ENCODE results near the gene TGFB1I1. TPM values are rescaled to one million over a fixed set of nuclear protein-coding genes. Genes with fewer than 3 reads are reported as not detected.

TGFB1I1 gene
- total RNA-seq, 1 donor from 2014 or later = 25.6 TPM

DNA sequence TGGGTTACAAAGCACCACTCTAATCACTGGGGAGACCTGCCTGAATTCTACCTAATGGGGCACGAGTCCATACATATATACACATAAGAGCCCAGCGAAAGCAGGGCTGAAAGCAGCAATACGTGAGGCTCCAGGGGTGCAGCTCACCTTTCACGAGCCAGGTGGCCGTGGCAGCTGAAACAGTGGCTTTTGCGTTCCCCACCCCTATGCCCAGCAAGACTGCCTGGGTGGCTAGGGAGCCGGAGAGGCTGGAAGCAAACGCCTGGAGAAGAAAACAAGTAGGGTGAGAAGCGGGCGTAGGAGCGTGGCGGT lies 35.6 kb downstream of the TGFB1I1 start:
- H3K4me3 Mint-ChIP-seq = peak overlapping the region; percentile 90

DNA sequence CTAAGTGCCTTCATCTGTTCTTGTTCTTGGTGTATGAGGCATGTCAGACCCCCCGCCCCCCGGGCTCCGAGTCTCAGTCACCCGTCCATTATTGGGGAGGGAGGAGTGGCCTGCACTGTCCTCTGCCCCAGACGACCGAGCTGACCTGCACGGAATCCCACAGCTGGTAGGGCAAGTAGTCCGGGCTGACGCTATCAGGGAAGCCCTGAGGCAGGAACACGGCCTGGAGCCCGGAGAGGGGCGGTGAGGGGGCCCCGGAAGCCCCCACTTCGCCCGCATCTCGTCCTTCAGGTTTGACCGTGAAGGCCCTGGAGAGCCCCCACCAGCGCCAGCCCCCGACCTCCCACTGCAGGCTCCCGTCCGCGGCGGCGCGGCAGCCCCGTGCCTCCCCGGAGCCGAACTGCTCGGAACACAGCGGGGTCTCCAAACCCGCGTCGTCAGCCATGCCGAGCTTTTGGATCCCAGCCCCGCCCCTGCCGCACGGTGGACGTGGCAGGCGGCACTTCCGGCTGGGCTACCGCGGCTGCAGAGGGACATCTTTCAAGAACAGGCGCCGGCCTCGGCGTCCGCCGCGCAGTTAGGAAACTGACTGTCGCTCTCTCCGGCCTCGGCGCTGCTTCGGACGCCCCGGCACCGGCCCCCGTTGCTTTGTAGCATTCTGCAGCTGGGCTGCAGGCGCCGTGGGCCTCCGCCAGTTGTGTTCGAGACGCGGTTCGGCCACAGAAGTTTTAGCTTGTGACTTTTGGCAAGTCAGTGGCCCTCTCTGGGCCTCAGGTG lies 36.2 kb downstream of the TGFB1I1 start, which contains the start of gene RUSF1:
Gene RUSF1, minus strand, starts transcription at position 463 of the 777 bp plus-strand sequence. Its CDS starts 18 bp downstream, at position 445.
- Mint-ChIP-seq H3K27ac (peak within 1 kb of the TSS; percentile 93), H3K4me3 (peak within 1 kb of the TSS; percentile 90), H3K36me3 (peaks cover 8% of the 10 kb centered on the region), H3K4me1 (ENCODE audit: unreplicated experiment) (peaks cover 16% of the 10 kb centered on the region), H3K27me3 (peaks cover 2% of the 10 kb centered on the region), H3K9me3 (peaks cover 6% of the 10 kb centered on the region)
- peak; percentile 91 for DNase-seq (ENCODE audit: extremely low spot score, unreplicated experiment)
- TF ChIP-seq, protein P1, sequence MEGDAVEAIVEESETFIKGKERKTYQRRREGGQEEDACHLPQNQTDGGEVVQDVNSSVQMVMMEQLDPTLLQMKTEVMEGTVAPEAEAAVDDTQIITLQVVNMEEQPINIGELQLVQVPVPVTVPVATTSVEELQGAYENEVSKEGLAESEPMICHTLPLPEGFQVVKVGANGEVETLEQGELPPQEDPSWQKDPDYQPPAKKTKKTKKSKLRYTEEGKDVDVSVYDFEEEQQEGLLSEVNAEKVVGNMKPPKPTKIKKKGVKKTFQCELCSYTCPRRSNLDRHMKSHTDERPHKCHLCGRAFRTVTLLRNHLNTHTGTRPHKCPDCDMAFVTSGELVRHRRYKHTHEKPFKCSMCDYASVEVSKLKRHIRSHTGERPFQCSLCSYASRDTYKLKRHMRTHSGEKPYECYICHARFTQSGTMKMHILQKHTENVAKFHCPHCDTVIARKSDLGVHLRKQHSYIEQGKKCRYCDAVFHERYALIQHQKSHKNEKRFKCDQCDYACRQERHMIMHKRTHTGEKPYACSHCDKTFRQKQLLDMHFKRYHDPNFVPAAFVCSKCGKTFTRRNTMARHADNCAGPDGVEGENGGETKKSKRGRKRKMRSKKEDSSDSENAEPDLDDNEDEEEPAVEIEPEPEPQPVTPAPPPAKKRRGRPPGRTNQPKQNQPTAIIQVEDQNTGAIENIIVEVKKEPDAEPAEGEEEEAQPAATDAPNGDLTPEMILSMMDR (conservative IDR thresholded peaks at IDR 0.05) = no peak

More for the DNA sequence above, 35.6 kb downstream of the TGFB1I1 start:
- TF ChIP-seq, protein P1 (conservative IDR thresholded peaks at IDR 0.05) = no peak
- no peak for DNase-seq (ENCODE audit: extremely low spot score, unreplicated experiment)
- Mint-ChIP-seq H3K36me3 (peaks cover 8% of the 10 kb centered on the region), H3K27ac (peak overlapping the region; percentile 93), H3K9me3 (peaks cover 3% of the 10 kb centered on the region), H3K4me1 (ENCODE audit: unreplicated experiment) (peaks cover 16% of the 10 kb centered on the region), H3K27me3 (no peaks in the 10 kb centered on the region)

DNA sequence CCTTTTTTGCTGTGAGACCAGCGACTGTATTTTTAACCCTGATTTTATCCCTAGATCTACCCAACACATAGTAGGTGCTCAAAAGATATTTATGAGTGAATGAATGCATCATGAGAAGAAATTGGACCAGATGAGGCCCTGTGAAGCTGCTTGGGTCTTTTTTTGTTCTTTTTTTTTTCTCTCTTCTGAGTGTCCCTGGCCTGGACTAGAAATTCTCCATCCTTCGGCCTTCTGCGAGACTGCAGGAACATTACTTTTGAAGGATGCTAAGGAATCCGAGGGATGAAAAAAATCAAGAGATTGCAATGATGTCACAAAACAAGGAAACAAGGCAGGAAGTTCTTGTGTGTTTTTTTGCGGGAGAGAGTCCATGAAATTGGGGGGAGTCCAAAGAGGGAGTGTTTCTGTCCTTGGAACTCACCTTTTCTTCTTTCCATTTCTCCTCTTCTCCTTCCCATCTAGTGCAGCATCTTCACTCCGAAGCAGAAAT lies 36.8 kb downstream of the TGFB1I1 start:
- H3K4me1 Mint-ChIP-seq (ENCODE audit: unreplicated experiment) = peaks cover 16% of the 10 kb centered on the region
- H3K27ac Mint-ChIP-seq = peak overlapping the region; percentile 93
- DNase-seq (ENCODE audit: extremely low spot score, unreplicated experiment) = no peak
- peaks cover 2% of the 10 kb centered on the region for H3K27me3 Mint-ChIP-seq
- H3K36me3 Mint-ChIP-seq = peaks cover 8% of the 10 kb centered on the region
- H3K4me3 Mint-ChIP-seq = peak overlapping the region; percentile 90
- TF ChIP-seq, protein P1 (conservative IDR thresholded peaks at IDR 0.05) = no peak
- peaks cover 6% of the 10 kb centered on the region for H3K9me3 Mint-ChIP-seq

DNA sequence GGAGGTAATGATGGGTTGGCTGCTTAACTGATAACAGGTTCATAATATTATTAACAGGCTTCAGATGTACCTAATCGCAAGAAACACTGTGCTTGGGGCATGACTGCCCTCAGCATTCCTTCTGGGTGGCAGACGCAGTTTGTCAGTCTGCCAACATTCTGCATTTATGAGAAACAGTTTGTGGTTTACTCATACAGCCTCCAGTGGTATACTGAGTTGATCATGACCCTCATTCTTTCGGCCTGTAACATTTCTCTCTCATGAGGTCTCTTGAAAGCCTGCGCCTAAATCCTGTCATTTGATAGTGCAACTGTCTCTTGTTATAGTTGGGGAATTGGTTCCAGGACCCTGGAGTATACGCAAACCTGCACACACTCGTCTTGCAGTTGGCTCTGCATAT lies 41.2 kb downstream of the TGFB1I1 start:
- no peak overlapping the region for H3K4me3 Mint-ChIP-seq
- peaks cover 21% of the 10 kb centered on the region for H3K27me3 Mint-ChIP-seq
- H3K9me3 Mint-ChIP-seq = peaks cover 6% of the 10 kb centered on the region
- TF ChIP-seq, protein P1 (conservative IDR thresholded peaks at IDR 0.05) = no peak
- H3K4me1 Mint-ChIP-seq (ENCODE audit: unreplicated experiment) = peaks cover 5% of the 10 kb centered on the region
- DNase-seq (ENCODE audit: extremely low spot score, unreplicated experiment) = no peak
- no peaks in the 10 kb centered on the region for H3K36me3 Mint-ChIP-seq
- H3K27ac Mint-ChIP-seq = no peak overlapping the region

DNA sequence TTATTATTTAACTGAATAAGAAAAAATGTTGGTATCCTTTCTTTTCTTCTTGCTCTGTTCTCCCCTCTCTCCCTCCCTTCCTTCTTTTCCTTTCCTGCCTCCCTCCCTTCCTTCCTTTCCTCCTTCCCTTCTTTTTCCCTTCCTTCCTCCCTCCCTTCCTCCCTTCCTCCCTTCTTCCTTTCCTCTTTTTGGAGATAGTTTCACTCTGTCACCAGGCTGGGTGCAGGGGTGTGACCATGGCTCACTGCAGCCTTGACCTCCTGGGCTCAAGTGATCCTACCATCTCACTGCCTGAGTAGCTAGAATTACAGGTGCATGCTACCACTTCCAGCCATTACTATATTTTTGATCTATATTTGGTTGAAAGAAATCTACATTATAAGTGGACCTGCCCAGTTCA lies 41.9 kb downstream of the TGFB1I1 start:
- peaks cover 2% of the 10 kb centered on the region for H3K4me1 Mint-ChIP-seq (ENCODE audit: unreplicated experiment)
- peaks cover 6% of the 10 kb centered on the region for H3K9me3 Mint-ChIP-seq
- TF ChIP-seq, protein P1 (conservative IDR thresholded peaks at IDR 0.05) = no peak
- no peaks in the 10 kb centered on the region for H3K36me3 Mint-ChIP-seq
- no peak overlapping the region for H3K4me3 Mint-ChIP-seq
- H3K27me3 Mint-ChIP-seq = peaks cover 21% of the 10 kb centered on the region
- DNase-seq (ENCODE audit: extremely low spot score, unreplicated experiment) = no peak
- H3K27ac Mint-ChIP-seq = no peak overlapping the region

All from type B pancreatic cell (in vitro differentiated cells).